HG03571 (cell line): Measurements from ENCODE around the gene ASB15.

Experiments used
- ATAC-seq: cut with Tn5 transposase; IDR thresholded peaks from one replicate; pipeline ENCODE4 v1.9.1; 2021; ENCODE audit not compliant: unreplicated experiment

ASB15 gene

DNA sequence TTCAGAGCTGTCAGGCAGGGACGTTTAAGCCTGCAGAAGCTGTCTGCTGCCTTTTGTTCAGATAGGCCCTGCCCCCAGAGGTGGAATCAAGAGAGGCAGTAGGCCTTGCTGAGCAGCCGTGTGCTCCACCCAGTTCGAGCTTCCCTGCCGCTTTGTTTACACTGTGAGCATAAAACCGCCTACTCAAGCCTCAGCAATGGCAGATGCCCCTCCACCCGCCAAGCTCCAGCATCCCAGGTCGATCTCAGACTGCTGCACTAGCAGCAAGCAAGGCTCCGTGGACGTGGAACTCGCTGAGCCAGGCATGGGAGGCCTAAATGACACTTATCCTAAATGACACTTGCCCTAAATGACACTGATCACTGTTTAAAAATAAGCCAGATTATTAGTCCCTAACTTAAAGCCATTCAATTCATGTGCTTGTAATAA lies 6.8 kb upstream of the ASB15 start:
- no peak for ATAC-seq

DNA sequence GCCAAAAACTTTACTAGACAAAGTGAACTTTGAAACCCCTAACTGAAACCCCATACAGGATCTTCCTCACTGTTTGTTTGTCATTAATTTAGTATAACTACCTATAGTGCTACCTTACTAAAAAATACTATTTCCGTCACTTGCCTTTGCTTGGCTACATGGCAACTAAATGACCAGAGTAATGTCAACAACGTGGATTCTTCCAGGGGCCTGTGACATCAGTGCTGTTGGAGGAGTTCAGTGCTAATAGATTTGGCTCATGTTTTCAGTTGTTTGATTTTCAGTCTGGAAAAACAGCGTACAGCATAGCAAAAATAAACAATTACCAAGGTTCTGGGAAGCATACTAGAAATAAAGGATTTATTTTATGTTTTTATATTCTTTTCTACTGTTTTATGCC lies 3.0 kb upstream of the ASB15 start:
- ATAC-seq: no peak

- ATAC-seq: no peak
Observed at GRCh38 chr7:123599766-123600165, 1.9 kb upstream of the ASB15 start.

DNA sequence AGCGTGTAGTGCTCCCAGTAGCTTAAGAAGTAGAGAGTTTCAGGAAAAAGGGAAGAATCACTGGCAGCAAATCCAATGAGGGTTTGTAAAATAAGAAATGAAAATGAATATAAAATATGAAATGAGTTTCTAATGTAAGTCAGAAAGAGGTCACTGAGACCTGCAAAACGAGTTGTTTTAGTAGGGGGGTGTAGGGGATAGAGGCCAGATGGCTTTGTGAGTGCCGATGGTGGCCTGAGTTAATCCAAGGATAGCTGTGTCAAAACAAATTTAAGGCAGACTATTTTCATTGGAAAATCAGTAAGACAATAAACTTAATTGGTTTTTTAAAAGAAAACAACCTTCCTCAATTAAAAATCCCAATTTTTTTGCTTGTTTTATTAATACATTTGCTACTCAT lies 745 bp upstream of the ASB15 start:
- no peak for ATAC-seq

GRCh38 chr7:123602648-123603047 lies 1.0 kb downstream of the ASB15 start:
- no peak for ATAC-seq

DNA sequence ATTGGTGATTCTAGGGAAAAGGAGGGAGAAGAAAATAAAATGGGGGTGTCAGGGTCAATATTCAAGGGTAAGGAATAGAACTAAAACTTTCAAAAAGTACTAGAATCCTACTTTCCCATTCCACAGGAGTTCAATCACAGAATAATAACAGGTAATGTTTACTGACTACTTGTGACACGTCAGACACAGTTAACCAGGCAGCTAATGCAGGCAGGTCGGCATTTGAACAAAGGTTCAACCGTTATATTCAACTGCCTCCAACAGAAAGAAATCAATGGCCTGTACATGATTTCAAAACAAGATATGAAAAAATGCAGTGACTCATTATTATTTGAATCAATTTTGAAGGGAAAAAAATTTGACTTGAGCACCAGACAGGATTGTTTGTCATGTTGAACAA lies 3.1 kb downstream of the ASB15 start:
- ATAC-seq: no peak

DNA sequence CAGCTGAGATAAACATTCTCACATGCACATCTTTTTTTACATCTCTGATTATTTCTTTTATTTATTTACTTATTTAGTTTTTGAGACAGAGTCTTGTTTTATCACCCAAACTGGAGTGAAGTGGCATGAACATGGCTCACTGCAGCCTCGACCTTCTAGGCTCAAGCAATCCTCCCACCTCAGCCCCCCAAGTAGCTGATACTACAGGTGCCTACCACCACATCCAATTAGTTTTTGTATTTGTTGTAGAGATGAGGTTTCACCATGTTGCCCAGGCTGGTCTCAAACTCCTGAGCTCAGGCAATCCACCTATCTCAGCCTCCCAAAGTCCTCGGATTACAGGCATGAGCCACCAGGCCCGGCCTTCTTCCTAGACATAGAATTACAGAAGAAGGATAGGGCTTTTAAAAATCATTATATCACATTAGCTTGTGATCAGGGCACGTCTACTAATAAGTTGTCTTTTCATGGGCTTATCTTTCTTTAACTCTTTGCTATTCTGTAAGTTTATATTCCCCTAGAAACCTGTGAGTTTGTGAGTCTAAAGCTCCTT lies 5.9 kb downstream of the ASB15 start:
- no peak for ATAC-seq

GRCh38 chr7:123608991-123609882 lies 7.6 kb downstream of the ASB15 start:
- ATAC-seq: no peak

GRCh38 chr7:123609883-123610239 lies 8.2 kb downstream of the ASB15 start:
- no peak for ATAC-seq

- ATAC-seq: no peak
Observed at GRCh38 chr7:123612024-123612423, 10.4 kb downstream of the ASB15 start.

- ATAC-seq: no peak
Observed at GRCh38 chr7:123615344-123615743, 13.7 kb downstream of the ASB15 start.

DNA sequence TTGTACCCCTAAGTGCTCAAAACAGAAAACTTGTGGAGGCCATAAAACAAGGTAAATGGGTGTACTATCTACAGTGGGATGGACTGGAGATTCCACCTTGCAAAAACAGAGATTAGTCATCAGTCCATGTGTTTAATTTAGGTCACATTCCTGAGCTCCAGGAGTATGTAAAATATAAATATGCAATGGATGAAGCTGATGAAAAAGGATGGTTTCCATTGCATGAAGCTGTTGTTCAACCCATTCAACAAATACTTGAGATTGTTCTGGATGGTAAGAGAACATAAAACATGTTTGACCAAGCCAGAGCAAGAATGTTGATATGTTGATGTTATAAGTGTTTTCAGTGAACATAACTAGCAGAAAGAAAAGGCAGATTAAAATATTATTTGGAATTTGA lies 14.6 kb downstream of the ASB15 start:
- ATAC-seq: no peak

- ATAC-seq: no peak
Observed at GRCh38 chr7:123621707-123622106, 20.1 kb downstream of the ASB15 start.

DNA sequence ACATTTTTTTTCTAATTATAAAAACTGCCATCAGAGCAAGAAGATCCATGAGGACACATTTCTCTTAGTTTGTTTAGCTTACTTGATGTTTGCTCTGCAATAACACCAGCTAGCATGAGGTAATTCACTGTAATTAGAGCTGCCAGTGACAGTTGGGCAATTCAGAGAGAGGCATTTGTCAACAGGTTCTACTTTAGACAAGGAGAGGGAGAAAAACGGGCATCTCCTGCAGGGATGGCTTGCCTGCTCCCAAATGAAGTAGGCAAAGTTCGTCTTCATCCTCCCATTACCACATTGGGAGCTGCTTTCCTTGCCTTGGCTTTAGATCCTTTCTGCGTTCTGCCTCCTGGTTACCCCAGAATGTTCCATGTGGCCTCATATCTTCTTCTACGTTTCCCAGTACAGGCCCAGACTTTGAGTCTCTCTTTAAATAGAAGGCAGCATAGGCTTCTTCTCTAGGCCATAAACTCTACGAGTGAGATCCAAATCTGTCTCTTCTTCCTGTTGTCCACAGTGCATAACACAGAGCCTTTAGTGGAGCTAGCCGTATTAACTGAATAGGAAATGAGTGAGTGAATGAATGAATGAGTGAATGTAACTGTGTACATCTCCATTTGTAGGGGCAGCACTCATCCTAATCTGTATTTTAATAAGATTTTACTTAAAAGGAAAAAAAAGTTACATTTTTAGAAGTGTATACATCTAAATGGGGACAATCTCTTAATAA lies 21.2 kb downstream of the ASB15 start:
- ATAC-seq: no peak

- peak; percentile 88 for ATAC-seq
Observed at GRCh38 chr7:123624527-123625183, 23.0 kb downstream of the ASB15 start.

GRCh38 chr7:123625254-123625653 lies 23.6 kb downstream of the ASB15 start:
- no peak for ATAC-seq

GRCh38 chr7:123627851-123628250 lies 26.2 kb downstream of the ASB15 start:
- no peak for ATAC-seq

DNA sequence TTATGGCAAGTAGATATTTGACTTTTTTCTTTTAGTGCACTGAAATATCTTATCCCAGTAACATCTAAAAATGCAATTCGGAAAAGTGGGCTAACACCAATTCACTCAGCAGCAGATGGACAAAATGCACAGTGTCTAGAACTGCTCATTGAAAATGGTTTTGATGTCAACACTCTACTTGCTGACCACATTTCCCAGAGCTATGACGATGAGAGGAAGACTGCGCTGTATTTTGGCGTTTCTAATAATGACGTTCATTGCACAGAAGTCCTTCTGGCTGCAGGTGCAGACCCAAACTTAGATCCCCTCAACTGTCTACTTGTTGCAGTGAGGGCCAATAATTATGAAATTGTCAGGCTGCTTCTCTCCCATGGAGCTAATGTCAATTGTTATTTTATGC lies 27.2 kb downstream of the ASB15 start:
- no peak for ATAC-seq

GRCh38 chr7:123629281-123629680 lies 27.7 kb downstream of the ASB15 start:
- no peak for ATAC-seq

DNA sequence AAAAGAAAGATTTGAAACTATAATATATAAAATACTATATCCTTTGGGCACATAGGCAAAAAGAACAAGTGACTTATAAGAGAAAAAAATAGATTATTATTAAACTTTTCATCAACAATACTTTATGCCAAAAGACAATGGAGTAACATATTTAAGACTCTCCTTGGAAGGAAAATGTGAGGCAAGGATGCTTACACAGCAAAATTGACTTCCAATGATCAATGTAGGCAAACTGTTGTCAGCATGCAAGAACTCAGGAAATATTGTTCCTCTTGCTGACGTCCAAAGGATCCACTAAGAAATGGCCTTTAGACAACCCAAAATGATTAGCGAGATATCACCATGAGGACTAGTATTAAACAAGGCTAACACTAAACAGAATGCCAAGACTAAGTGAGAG lies 31.2 kb downstream of the ASB15 start:
- no peak for ATAC-seq

DNA sequence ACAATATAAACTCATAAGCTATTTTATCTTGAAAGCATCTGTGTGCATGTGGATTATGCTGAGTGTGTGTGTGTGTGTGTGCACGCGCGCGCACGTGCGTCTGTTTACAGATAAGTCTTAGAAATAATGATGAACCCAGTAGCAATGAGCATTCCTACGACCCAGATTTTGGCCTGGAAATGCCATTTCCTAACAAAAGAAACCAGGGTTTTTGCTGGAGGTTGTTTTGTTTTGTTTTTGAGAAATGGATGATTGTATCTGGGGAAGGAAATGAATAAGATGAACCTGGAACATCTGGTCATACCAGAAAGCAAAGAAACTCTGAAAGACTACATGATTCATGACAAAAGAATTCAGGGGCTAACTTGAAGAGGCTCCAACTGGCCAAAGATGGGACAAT lies 31.9 kb downstream of the ASB15 start:
- ATAC-seq: no peak
